ENCODE measurements around the gene IFT20.

- no peak for TF ChIP-seq POLR2A (IDR thresholded peaks at IDR 0.05)
- no peak for TF ChIP-seq CTCF (IDR thresholded peaks at IDR 0.05)
These were observed 2.9 kb upstream of the IFT20 start for GRCh38 chr17:28338056-28338768.

Data from thyroid gland (tissue), 4 donors.